ENCODE data around the gene BCAN.
"Not testable (repeated sequence)": the region's sequence is repeated elsewhere in the genome, so short reads cannot be mapped to it uniquely, and the experiment has no call there.

BCAN gene, protein sequence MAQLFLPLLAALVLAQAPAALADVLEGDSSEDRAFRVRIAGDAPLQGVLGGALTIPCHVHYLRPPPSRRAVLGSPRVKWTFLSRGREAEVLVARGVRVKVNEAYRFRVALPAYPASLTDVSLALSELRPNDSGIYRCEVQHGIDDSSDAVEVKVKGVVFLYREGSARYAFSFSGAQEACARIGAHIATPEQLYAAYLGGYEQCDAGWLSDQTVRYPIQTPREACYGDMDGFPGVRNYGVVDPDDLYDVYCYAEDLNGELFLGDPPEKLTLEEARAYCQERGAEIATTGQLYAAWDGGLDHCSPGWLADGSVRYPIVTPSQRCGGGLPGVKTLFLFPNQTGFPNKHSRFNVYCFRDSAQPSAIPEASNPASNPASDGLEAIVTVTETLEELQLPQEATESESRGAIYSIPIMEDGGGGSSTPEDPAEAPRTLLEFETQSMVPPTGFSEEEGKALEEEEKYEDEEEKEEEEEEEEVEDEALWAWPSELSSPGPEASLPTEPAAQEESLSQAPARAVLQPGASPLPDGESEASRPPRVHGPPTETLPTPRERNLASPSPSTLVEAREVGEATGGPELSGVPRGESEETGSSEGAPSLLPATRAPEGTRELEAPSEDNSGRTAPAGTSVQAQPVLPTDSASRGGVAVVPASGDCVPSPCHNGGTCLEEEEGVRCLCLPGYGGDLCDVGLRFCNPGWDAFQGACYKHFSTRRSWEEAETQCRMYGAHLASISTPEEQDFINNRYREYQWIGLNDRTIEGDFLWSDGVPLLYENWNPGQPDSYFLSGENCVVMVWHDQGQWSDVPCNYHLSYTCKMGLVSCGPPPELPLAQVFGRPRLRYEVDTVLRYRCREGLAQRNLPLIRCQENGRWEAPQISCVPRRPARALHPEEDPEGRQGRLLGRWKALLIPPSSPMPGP

DNA sequence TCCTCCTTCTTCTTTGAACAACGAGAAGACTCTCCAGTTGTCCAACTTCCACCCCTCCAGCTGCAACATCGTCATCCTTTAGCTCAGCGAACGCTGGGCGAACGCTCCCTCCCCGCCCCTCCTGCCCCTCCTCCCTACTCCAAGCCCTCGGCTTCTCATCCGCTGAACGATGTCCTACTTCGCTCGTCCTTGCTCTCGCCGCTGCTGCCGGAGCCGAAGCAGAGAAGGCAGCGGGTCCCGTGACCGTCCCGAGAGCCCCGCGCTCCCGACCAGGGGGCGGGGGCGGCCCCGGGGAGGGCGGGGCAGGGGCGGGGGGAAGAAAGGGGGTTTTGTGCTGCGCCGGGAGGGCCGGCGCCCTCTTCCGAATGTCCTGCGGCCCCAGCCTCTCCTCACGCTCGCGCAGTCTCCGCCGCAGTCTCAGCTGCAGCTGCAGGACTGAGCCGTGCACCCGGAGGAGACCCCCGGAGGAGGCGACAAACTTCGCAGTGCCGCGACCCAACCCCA lies at the start of gene BCAN:
BCAN (plus strand) TSS at position 357 of the 504 bp plus-strand sequence. CDS start 3,938 bp downstream, outside the sequence.
- DNase-seq (ENCODE audit: low read depth): peak; percentile 29

DNA sequence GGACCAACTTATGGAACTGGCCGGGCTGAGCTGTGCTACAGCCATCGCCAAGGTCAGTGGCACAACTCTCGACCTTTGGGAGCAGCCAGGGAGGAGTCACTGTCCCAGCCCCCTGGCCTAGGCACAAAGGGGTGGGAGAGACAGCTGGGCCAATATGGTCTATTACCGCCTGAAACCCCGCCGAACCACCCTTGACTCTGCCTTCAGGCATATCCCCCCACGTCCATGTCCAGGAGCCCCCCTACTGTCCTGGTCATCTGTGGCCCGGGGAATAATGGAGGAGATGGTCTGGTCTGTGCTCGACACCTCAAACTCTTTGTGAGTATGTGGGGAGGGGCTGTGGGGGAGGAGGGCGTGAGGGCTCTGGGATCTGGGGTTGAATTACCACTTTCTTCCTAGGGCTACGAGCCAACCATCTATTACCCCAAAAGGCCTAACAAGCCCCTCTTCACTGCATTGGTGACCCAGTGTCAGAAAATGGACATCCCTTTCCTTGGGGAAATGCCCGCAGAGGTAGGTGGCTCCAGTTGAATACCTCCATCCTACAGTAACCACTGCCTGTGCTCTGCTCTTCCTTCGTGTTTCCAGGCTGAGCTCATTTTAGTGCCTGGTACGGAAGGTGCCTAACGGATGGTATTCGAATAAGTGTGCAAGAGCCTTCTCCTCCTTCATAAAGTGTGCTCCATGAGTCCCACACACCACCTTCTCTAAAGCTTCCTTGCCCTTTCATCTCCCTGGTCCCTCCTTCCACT lies 49.6 kb upstream of the BCAN start:
- DNase-seq (ENCODE audit: low read depth): peak; percentile 72

DNA sequence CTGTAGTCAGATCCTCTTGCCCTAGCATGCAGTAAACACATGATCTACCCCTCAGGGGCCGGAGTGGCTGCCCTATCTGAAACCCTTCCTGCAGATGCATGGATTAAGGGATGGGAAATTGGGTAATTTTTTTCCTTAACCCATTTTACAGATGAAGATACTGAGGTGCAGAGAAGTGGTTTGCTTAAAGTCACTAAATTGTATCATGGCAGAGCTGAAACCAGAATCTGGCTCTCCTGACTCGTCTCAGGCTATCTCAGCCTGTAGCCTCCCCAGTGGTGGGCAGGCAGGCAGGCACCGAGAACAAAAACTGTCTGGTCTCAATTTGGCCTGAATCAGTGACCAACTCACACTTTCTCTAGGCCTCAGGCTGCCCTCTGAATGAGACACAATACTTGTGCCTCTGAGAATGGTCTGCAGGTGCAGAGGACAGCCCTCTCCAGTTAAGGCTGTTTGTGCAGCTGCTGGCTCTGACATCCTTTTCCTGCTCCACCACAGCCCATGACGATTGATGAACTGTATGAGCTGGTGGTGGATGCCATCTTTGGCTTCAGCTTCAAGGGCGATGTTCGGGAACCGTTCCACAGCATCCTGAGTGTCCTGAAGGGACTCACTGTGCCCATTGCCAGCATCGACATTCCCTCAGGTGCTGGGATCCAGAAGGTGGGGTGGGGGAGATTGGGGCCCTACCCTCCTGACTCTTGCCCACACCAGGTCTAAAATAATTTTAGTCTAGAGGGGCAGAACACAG lies 48.8 kb upstream of the BCAN start:
- DNase-seq (ENCODE audit: low read depth): no peak

DNA sequence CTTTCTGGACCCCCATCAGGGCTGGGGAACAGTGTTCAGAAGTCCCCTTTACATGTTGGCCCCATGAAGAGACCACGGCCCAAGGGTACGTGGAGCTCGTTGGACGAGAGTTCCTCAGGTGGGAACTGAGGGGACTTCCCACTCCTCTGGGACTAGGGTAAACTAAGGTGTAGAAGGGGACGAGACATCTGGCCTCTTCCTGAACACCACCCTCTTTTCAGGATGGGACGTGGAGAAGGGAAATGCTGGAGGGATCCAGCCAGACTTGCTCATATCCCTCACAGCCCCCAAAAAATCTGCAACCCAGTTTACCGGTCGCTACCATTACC lies 48.3 kb upstream of the BCAN start:
- DNase-seq (ENCODE audit: low read depth): no peak

DNA sequence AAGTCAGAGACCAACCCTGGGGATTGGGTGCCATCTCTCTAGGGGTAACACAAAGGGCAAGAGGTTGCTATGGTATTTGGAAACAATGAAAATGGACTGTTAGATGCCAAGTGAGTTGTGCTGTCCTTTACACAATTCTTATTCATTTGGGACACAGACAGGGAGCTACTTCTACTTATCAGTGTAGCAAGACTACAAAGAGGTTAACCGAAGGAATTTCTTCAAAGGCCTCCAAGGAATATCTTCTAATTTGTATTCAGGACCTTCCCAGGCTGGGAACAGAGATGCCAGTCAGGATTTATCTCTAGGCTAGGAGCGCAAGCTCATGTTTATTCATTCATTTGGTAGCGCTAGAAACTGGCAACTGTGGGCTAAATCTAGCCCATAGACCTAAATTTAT lies 47.7 kb upstream of the BCAN start:
- no peak for DNase-seq (ENCODE audit: low read depth)

DNA sequence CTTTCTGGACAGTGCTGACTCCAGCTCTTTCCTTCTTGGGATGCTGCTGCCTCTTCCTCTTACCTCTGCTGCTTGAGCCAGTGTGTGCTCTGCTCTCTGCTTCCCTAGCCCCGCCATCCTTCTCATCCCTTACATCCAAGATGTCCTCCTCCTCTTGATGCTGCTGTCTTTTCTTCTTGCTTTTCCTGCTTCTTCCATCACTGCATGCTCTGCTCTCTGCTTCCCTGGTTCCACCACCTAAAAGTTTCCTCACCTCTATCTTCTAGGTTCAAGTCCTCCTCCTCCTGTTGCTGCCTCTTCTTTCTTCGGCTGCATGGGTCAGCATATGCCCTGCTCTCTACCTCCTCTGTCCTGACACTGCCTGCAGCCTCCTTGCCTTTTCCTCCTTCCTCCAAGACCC lies 46.9 kb upstream of the BCAN start:
- no peak for DNase-seq (ENCODE audit: low read depth)

DNA sequence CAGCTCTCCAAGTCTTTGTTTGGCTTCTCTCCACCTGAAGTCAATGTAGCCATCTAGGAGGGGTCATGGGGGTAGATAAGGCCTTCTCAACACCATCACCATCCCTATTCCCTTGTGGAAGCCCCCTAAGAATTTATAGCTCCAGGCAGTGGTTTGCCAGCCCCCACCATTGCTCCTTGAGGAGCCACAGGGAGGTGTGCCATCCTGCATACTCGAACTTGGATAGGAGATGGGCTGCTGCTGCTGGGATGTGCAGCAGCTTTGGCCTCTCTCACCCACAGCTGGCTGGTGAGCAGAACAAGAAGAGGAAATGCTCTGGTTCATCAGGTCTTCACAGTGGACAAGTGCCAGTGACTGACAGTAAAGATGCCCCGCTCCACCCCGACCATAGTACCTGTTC lies 45.5 kb upstream of the BCAN start:
- DNase-seq (ENCODE audit: low read depth): no peak

DNA sequence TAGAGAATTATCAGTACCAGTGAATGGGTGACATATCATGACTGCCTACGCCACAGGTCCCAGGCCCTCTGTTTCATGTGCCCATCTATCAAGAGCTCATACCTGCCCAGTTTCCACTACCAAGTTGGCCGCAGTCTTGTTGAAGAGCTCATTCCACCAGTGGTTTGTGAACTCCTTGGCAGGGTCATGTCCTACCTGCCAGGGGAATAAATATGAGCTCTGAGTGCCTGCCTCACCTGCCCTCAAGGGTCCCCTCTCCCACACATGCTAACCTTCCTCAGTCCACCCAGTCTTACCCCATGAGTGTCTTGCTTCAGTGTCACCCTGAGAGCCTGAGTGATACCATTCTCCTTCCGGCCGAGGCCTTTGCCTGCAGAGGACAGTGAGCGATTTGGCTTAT lies 43.8 kb upstream of the BCAN start:
- DNase-seq (ENCODE audit: low read depth): no peak

DNA sequence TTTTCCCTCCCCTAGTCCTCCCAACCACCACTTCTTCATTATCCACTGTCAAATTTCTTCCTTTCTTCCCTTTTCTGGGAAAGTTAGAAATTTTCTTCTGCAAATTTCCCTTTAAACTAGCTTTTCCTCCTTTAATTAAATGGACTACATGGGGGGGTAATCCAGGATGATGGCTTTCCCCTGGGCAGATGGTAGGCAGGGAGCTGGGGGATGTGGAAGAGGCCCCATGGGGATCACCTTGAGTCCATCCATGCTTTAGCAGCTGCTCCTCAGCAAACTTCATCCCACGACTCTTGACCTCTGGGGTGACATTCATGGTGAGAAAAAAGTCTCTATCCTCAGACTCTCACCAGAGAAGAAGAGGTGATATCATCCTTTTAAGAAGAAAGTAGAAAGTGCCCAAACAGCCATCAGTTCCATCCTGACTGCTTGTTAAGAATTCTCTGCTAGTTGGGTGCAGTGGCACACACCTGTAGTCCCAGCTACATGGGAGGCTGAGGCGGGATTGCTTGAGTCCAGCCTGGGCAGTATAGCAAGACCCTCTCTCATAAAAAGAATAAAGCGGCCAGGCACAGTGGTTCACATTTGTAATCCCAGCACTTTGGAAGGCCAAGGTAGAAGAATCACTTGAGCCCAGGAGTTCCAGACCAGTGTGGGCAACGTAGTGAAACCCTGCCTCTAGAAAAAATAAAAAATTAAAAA lies 43.0 kb upstream of the BCAN start:
- no peak for DNase-seq (ENCODE audit: low read depth)

DNA sequence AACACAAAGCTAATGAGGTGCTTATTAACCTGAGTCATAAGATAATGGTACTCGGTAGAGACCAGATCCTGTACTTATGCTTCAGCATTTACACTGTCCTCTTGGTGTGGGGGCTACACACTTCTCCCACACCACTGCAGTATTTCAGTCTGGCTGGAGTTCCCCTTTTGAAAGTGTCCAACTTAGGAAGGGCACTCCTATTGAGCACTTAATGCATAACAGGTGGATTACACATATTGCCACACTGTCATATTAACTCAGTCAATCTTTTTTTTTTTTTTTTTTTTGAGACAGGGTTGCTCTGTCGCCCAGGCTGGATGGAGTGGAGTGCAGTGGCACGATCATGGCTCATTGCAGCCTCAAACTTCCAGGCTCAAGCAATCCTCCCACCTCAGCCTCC lies 42.1 kb upstream of the BCAN start:
- DNase-seq (ENCODE audit: low read depth): no peak

DNA sequence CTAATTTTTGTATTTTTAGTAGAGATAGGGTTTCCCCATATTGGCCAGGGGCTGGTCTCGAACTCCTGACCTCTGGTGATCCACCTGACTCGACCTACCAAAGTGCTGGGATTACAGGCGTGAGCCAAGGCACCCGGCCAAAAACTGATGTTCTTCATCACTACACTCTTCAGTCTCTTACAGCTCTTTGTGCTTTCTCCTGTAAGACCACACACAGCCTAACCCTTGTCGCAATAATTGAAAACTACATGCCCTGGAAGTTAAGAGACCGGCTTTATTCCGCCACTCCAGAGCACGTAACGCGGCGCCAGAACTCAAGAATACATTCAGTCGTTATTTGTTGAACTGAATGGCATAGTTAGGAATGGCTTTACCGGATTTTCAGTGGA lies 41.2 kb upstream of the BCAN start:
- DNase-seq (ENCODE audit: low read depth): peak; percentile 46

DNA sequence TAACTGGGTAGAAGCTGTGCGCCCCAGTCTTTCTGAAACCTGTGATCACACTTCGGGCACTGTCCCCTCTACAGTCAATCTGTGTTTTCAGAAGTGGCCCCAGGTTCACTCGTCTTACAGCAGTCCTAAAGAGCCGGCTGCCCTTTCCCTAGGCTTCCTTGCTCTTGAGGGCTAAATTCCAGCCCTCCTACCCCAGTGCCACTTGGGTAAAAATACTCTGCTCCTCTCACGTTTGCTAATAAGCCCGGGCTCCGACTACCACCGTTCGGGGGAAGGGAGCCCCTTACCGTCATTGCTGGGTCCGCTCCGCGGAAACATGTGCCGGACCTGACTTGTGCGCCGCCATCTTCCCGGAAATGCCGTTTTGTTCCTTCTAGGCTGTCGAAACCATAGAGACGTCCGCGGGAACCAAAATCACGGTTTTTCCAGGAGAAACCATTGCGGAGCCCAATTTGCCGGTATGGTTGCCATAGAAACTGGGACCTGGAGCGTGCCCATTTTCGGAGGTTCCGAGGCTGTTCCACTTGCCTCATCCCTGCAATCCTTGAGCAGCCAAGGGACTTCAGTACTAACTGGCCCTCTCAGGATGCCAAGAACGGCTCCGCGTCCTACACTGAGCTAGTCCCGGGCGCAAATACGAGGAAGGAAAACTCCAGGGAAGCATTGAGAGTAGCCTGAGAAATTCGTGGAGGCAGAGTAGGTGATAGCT lies 40.6 kb upstream of the BCAN start, which contains the start of gene GPATCH4:
GPATCH4 (minus strand) TSS at position 358 of the 709 bp plus-strand sequence.
- peak; percentile 86 for DNase-seq (ENCODE audit: low read depth)

DNA sequence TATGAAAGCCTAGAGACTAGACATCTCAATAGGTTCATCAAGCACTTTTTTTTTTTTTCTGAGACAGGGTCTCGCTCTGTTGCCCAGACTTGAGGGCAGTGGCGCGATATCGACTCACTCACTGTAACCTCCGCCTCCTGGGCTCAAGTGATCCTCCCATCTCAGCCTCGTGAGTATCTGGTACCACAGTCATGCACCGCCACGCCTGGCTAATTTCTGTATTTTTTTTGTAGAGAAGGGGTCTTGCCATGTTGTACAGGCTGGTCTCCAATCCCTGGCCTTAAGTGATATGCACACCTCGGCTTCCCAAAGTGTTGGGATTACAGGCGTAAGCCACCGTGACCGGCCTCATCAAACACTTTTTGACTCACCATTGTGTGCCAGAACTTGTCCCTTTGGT lies 40.0 kb upstream of the BCAN start:
- no peak for DNase-seq (ENCODE audit: low read depth)

DNA sequence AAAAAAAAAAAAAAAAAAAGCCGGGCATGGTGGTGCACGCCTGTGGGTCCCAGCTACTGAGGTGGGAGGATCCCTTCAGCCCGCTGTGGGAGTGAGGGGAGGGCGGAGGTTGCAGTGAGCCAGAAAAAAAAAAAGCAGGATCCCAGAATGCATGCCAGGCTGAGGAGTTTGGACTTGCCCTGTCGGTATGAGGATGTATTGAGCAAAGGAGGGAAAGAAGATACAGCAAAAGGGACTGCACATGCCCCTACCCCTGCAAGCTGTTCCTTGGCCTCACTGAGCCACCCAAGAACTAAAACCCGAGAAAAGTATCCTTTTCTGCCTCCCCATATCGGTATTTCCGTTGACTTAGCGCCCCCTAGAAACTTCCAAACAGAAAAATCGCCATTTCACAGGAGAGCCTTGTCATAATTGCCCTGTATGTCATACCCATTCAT lies 39.3 kb upstream of the BCAN start:
- no peak for DNase-seq (ENCODE audit: low read depth)

DNA sequence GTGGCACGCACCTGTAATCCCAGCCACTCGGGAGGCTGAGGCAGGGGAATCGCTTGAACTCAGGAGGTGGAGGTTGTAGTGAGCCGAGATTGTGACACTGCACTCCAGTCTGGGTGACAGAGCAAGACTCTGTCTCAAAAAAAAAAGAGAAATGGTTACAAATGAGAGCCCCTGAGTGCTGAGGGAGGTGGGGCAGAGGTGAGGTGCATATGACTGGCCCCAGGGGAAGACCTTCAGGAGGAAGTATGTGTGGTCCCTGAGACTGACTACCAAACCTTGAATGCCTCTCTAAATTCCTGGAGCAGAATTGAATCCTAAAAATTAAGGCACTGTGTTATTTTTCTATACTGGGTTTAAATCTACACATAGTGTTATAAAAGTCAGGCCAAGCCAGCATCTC lies 34.6 kb upstream of the BCAN start:
- not testable (repeated sequence) for DNase-seq (ENCODE audit: low read depth)

DNA sequence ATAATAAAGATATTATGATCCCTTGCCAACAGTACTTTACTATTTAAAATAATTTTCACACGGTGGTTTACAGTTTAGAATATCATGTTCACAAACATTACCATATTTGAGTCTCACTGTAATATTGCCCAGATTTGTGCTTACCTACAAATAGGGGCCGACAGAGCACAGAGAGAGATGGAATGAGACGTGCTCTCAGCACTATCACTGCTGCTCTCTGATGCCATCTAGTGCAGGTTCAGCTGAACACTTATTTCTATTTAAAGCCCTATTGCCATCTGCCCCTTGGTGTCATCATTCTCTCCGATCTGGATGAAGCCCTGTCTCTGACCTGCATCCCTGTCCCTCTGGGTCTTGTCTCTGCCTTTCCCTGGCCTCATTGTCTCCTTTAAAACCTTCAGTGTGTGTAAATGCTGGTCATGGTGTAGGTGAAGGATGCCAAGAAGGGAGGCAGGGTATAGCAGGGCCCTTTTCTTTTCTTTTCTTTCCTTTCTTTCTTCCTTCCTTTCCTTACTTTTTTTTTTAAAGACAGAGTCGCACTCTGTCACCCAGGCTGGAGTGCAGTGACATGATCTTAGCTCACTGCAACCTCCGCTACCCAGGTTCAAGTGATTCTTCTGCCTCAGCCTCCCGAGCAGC lies 33.8 kb upstream of the BCAN start:
- peak; percentile 71 for DNase-seq (ENCODE audit: low read depth)

DNA sequence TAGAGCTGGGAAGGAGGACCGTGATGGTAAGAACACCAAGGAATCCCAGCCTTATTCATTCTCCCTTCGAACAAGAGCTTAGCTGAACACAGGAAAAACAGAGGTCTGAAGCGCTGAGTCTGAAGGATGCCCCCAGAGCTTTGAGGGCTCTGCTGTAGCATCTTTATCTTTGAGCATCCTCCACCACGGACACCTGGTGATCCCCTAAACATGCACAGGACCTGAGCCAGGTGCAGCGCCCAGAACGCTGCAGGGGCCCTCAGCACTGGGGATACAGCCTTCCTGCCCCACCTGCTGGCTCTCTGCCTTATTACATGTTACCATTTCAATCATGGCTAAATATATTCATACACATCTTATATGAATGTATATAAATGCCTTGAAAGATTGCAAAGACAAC lies 32.9 kb upstream of the BCAN start:
- DNase-seq (ENCODE audit: low read depth): no peak

DNA sequence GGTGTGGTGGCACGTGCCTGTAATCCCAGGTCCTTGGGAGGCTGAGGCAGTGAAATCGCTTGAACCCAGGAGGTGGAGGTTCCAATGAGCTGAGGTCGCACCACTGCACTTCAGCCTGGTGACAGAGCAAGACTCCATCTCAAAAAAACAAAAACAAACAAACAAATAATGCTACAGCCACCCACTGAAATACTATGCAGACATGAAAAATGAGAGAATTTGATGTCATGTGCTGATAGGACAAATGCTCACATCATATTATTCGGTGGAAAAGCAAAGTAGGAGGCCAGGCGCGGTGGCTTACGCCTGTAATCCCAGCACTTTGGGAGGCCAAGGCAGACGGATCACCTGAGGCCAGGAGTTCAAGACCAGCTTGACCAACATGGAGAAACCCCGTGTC lies 31.8 kb upstream of the BCAN start:
- DNase-seq (ENCODE audit: low read depth): not testable (repeated sequence)

DNA sequence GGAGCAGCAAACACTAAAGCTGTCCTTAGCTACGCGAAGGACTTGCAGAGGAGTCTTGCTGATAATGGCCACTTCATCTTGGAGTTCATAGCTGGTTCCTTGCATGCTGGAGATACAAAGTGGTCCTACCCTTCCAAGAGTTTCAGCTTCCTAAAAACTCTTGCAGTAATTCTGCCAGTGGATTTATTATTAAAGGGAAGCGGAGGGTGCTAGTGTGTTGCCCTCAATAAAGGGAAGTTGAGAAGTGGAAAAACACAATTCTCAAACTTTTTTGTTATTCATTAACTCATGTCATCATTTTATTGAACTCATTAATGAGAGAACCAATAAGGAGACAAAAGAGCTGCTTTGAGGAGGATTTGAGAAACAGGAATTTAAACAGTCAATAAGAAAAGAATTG lies 29.3 kb upstream of the BCAN start:
- no peak for DNase-seq (ENCODE audit: low read depth)

DNA sequence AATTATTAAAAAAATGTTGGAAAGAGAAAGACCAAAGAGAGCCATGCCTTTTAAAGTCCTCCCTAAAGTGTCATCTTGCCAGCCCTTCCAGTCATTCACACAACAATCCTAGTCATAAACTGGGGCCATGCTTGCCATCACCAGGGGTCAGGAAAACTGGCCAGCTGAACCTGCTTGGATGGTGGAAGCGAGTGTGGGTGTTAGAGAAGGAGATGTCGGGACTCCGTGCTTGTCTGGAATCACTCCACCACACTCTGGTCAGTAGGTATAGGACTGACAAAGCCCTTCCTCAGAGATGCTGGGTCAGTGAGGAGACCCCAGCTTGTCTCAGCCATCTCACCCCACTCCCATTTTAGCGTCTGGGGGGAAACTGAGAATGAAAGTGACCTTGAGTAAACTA lies 26.0 kb upstream of the BCAN start:
- no peak for DNase-seq (ENCODE audit: low read depth)

Data from amniotic epithelial cell (primary cell).